ENCODE measurements around the gene ATXN10. TPM values are rescaled to one million over a fixed set of nuclear protein-coding genes. Genes with fewer than 3 reads are reported as not detected.

Gene ATXN10
- total and polyA plus RNA-seq, 2 donors (not counting 1 experiment from before 2014, with no cell fraction given), result 164 to 350 TPM

- peaks cover 2% of the 10 kb centered on the region for H3K4me1 ChIP-seq (ENCODE audit: control insufficient read depth, extremely low read depth, insufficient read depth, low read length)
- TF ChIP-seq CTCF (conservative IDR thresholded peaks at IDR 0.05 in 1 of 2, IDR thresholded peaks at IDR 0.05 in 1 of 2; ENCODE audit: low read depth in 1 of 2, low read length in 2 of 2) (no peak), EZH2 (IDR thresholded peaks at IDR 0.05; ENCODE audit: low read length, missing control alignments) (no peak)
- H3K4me2 ChIP-seq (ENCODE audit: extremely low read depth, insufficient read depth, low read length), result peak overlapping the region; percentile 72
- no peaks in the 10 kb centered on the region for H4K20me1 ChIP-seq (ENCODE audit: control insufficient read depth, extremely low read depth, insufficient read depth, low read length)
- H2AFZ ChIP-seq (ENCODE audit: low read length), result peak overlapping the region; percentile 45
- no peaks in the 10 kb centered on the region for H3K9me3 ChIP-seq (ENCODE audit: control insufficient read depth, insufficient read depth, low read depth, low read length)
- peaks cover 44% of the 10 kb centered on the region for H3K79me2 ChIP-seq (ENCODE audit: control insufficient read depth, insufficient read depth, low read length)
- no peak for DNase-seq (ENCODE audit: low read depth in 2 of 2)
- peak overlapping the region; percentile 53 to 76 (median 64) for H3K4me3 ChIP-seq (replicated peaks in 1 of 4; ENCODE audit: control extremely low read depth in 1 of 4, insufficient read depth in 1 of 4, low read depth in 3 of 4, low read length in 4 of 4)
- no peaks in the 10 kb centered on the region for H3K27me3 ChIP-seq (ENCODE audit: control insufficient read depth, insufficient read depth, low read length)
- H3K36me3 ChIP-seq (ENCODE audit: control insufficient read depth, insufficient read depth, low read length), result no peaks in the 10 kb centered on the region
- peak overlapping the region; percentile 91 for H3K9ac ChIP-seq (ENCODE audit: insufficient read depth, low read length)
- peak overlapping the region; percentile 88 for H3K27ac ChIP-seq (ENCODE audit: insufficient read depth, low read length)
These were observed 452 bp upstream of the ATXN10 start for GRCh38 chr22:45670981-45671782.

GRCh38 chr22:45672564-45673481, 1.2 kb downstream of the ATXN10 start:
- Histone ChIP-seq H2AFZ (ENCODE audit: low read length) (peak overlapping the region; percentile 4), H3K9me3 (ENCODE audit: control insufficient read depth, insufficient read depth, low read depth, low read length) (no peaks in the 10 kb centered on the region), H3K27me3 (ENCODE audit: control insufficient read depth, insufficient read depth, low read length) (no peaks in the 10 kb centered on the region), H3K9ac (ENCODE audit: insufficient read depth, low read length) (peak overlapping the region; percentile 91), H3K79me2 (ENCODE audit: control insufficient read depth, insufficient read depth, low read length) (peaks cover 59% of the 10 kb centered on the region), H3K4me1 (ENCODE audit: control insufficient read depth, extremely low read depth, insufficient read depth, low read length) (peaks cover 2% of the 10 kb centered on the region), H3K4me2 (ENCODE audit: extremely low read depth, insufficient read depth, low read length) (peak overlapping the region; percentile 85), H4K20me1 (ENCODE audit: control insufficient read depth, extremely low read depth, insufficient read depth, low read length) (no peaks in the 10 kb centered on the region), H3K27ac (ENCODE audit: insufficient read depth, low read length) (peak overlapping the region; percentile 88), H3K36me3 (ENCODE audit: control insufficient read depth, insufficient read depth, low read length) (no peaks in the 10 kb centered on the region), H3K4me3 (replicated peaks in 1 of 4; ENCODE audit: control extremely low read depth in 1 of 4, insufficient read depth in 1 of 4, low read depth in 3 of 4, low read length in 4 of 4) (peak overlapping the region; percentile 53 to 80 (median 72))
- no peak for DNase-seq (ENCODE audit: low read depth in 2 of 2)
- TF ChIP-seq CTCF (conservative IDR thresholded peaks at IDR 0.05 in 1 of 2, IDR thresholded peaks at IDR 0.05 in 1 of 2; ENCODE audit: low read depth in 1 of 2, low read length in 2 of 2) (no peak), EZH2 (IDR thresholded peaks at IDR 0.05; ENCODE audit: low read length, missing control alignments) (no peak)

Measured in fibroblast of lung (primary cell).